PFSK-1 (cell line): ENCODE measurements around the gene FN1.

Experiments
- POLR2AphosphoS5 ChIP-seq: IDR thresholded peaks from 2 replicates; pipeline ENCODE4 v1.6.1; 2012; ENCODE audit warnings: low read depth, mild to moderate bottlenecking, control low read depth, low read length, moderate library complexity
- REST ChIP-seq, 2 experiments: IDR thresholded peaks; 2 replicates each; pipeline versions ENCODE4 v1.6.1 to v1.8.0; 2011 to 2012; ENCODE audit warnings: low read depth in 2 of 2, low read length in 2 of 2, control low read depth in 1 of 2, inconsistent platforms in 1 of 2, mild to moderate bottlenecking in 1 of 2, moderate library complexity in 1 of 2; ENCODE audit not compliant: insufficient read depth in 1 of 2
- SIN3A ChIP-seq: IDR thresholded peaks from 2 replicates; pipeline ENCODE4 v1.6.1; 2012; ENCODE audit warnings: mild to moderate bottlenecking, low read length, moderate library complexity, borderline replicate concordance; ENCODE audit not compliant: insufficient read depth
- TAF1 ChIP-seq: IDR thresholded peaks from 2 replicates; pipeline ENCODE4 v1.6.1; 2012; ENCODE audit warnings: low read length, control low read depth, borderline replicate concordance; ENCODE audit not compliant: insufficient read depth

GRCh38 chr2:215380699-215381098 is 55.2 kb downstream of the FN1 start:
- TF ChIP-seq REST (IDR thresholded peaks at IDR 0.05; ENCODE audit: insufficient read depth in 1 of 2, low read depth in 2 of 2, low read length in 2 of 2): no peak
- TF ChIP-seq TAF1: no peak
- no peak for TF ChIP-seq SIN3A
- no peak for TF ChIP-seq POLR2AphosphoS5
